Left kidney (tissue), 2 donors: ENCODE data around the gene DMBX1. TPM values are rescaled to one million over a fixed set of nuclear protein-coding genes. Genes with fewer than 3 reads are reported as not detected.

Source experiments
- DNase-seq: peaks from one replicate; pipeline ENCODE4 v3.0.0-alpha.2; 2013
- polyA plus RNA-seq: library from polyadenylated mRNA; unstranded; fragments of 120-200 nt; gene quantifications from one replicate; pipeline ENCODE4 v1.2.1, GENCODE V29; 2013; ENCODE audit not compliant: insufficient read length

The DMBX1 gene
- polyA plus RNA-seq, 1 donor, result not detected

DNA sequence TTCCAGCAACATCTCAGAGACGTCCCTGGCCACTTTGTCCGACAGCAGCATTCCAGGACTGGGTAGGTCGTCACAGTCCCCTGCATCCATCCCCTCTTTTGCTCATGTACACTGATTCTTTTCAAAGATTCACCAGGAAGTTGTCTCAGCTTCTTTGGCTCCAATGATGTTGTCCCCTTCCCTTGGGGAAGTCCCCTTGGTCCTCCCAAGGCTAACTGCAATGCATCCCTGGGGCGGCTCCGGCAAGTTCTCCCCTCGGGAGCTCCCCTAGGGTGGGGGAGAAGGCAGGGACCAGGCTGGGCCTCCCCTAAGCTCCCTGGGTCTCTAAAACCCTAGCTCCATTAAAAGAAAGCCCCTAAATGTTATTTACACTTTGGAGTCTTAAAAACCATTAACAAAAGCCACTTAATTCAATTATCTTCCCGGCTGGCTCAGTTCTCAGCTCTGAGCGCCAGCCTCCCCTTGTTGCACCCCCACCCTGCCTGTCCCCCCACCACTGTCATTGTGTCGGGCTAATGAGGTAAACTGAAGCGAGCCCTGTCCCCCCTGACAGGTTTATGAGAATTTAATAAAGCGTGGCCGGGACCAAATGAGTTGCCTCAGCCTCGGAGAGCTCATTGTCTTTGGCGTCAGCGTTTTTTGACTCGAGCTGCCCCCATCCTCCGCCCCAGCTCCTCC lies 36.5 kb downstream of the DMBX1 start:
- no peak for DNase-seq

DNA sequence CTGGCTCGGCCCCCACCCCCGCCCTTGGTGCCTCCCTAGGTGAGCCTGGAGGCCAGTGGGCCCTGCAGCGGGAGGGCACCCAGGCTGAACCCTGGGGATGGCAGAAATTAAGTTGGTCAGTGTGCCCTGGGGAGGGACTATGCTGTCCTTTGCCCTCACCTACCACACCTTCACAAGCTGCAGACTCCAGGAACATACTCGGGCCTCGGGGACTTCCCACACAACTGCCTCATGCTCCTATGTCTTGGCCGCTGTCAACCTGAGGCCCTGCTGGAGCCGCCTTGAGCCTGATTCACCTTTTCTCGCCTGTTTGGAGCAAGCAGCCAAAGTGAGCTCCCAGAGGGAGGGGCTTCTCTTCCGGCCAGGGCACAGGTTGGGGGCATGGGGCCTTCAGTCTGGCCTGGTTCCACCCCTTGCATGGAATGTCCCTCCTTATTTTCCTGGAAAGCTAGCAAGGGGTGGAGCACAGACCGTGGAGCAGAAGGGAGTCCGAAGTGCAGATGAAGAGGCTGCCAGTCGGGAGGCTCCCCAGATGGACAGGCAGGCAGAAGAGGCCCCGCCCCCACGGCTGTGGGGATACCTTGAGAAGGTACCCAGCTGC lies 37.2 kb downstream of the DMBX1 start:
- no peak for DNase-seq

DNA sequence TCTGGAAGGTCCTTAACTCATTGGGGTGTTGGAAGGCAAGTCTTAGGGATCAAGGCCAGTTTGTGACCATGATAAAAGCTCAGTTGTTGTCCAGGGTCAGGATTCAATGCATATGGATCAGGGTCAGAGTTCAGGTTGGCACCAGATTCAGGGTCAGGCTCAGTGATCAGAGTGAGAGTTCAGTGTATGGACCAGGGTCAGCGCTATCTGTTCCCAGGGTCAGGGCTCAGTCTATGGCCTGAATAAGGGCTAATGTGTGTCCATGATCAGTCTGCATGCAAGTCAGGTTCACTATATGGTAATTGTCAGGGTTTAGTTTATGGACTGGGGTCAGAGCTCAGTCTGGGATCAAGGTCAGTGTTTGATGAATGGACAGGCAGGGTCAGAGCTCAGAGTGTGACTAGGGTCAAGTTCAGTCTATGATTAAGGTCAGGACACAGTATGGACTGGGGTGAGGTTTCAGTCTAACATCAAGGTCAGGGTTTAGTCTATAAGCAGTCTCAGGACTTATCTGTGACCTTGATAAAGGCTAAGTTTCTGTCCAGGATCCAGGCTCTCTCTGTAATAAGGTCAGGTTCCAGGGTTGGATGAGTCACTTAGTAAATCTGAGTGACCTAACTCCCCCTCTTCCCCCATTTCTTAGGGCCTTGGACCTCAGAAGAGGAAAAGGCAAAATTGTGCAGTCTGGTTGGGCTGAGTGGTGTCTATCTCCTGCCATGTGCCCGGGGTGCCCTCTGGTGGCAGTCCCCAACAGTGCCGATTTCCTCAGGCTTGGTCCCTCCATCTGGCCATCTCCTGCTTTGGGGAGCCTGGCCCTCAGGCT lies 38.0 kb downstream of the DMBX1 start:
- no peak for DNase-seq

DNA sequence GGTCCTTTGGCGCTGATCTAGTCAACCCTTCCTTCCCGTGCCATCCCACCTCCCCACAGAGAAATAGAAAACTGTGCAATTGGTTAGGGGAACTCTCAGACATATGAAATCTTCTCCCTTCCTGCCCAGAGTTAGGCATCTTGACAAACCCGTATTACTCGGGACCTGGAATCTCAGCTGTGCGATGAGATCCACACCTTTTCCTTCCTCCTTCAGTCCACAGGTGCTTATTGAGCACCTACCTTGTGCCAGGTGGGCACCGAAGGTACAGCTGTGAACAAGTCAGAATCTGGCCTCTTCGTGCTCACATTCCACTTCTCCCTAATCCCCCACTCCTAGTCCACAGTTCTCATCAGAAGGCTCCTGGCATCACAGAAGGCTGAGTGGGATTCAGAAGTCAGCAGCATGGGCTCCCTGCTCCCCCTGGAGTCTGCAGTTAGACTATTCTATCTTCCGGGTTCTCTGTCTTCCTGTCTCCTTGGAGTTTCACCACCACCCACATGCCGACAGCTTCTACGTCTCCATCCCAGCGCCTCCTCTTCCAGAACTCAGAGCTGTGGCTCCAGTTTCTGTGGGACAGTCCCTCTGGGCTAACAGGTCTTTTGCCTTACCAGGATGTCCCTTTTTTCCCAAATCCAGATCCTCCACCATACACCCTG lies 38.8 kb downstream of the DMBX1 start:
- no peak for DNase-seq

DNA sequence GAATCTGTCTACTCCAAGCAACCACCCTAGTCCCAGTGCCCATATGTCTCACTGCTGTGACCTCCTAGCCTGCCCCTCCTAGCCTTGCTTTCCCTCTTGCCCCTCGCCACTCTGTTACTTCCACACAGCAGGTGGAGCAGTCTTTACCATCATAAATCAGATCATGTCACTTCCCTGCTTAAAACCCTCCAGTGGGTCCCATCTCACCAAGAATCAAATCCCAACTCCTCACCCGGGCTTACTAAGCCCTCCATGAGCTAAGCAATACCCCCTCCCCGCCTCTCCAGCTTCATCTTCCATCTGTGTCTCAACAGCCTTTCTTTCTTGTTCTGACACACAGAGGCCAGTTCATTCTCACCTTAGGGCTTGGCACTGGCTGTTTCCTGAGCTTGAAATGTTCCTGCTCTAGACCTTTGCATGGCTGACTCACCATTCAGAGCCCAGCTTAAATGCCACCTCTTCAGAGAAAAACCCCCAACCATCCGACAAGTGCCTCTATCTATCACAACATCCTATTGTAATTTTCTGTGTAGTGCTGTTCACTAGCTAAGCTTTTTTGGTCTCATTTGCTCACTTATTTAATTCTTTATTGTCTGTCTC lies 39.5 kb downstream of the DMBX1 start:
- no peak for DNase-seq

DNA sequence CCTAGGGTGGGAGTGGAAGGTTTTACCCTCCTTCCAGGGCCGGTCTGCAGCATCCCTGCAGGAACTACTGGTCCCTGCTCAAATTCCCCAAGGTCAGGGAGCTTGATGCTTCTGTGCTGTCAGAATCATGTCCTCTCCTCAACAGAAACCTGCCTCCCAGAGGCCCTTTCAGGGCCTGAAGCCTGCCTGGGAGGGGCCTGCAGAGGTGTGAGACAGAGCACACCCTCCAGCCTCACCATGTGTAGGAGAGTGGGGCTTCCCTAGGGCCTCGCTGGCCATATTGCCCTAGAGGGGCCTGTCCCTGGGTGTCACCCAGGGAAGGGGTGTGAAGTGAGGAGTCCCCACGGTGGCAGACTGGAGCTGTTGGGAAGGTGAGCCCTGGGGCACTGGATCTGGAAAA lies 40.7 kb downstream of the DMBX1 start:
- DNase-seq, result no peak

DNA sequence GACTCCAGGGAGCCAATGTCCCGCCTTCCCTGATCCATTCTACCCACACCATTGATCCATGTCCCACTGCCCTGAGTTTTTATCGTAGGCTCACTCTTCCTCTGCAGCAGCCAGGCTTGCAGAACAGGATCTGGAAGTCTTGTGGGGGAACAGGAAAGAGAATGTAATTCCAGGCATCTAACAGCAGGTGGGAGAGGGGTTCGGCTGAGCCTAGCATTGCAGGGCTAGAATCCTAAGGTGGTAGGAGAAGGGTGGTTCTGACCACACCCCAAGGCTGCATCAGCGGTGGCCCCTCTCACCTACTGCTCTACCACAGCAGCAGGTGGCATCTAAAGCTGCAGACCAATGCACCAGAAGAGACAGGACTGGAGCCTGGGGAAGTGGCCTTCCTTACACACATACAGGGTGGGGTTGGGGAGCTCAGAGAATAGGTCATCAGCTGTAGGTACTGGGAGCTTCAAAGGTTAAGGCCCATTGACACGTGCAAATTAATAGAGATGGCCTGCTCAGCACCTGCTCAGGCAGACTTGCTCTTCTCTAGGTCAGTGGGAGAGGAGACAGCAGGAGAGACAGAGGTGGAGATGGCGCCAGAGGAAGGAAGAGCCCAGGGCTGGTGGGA lies 41.3 kb downstream of the DMBX1 start:
- no peak for DNase-seq

DNA sequence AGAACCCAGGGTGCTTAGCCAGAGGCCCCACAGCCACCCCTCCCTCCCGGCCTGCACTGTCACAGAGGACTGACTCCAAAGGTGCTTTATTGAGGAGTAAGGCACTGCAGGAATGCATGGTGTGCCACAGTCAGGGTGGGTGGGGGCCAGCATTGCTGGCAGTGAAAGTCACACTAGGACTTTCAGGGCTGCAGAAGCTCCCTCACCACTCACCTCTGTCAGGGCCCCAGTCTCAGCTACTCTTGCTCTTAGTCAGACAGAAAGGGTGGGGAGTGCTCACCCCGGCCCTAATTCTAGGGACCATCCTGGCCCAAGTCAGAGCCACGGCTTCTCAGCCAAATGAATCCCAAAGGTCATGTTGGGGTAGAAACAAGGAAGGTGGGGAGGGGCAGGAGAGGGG lies 42.5 kb downstream of the DMBX1 start:
- no peak for DNase-seq

DNA sequence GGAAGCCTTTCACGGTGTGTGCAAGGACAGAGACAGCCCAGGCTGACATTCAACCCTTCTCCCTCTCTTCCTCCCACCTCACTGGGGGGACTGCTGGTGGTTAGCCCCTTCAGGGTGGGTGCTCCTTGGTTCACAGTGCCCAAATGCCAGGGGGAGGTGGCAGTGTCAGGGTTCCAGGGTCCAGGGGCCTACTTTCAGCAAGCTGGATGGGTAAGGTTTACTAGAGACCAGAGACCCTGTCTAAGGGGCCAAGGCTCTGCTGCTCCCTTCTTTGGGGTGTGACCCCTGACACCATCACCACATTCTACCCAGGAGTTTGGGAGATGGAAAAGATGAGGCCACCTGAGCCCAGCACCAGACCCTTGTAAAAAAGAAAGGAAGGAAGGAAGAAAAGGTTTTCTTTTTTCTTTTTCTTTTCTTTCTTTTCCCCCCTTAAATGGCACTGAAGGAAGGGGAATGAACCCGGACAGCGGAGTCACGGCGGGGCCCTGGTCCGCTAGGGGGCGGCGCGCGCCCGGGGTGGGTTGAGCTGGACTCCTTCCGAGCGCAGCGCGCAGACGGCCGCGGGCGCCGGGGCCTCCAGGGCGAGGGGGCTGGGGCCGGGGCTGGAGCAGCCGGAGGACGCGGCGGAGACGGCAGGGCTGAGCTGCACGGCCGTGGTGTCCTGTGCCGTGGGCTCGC lies 43.0 kb downstream of the DMBX1 start:
- DNase-seq, result no peak

DNA sequence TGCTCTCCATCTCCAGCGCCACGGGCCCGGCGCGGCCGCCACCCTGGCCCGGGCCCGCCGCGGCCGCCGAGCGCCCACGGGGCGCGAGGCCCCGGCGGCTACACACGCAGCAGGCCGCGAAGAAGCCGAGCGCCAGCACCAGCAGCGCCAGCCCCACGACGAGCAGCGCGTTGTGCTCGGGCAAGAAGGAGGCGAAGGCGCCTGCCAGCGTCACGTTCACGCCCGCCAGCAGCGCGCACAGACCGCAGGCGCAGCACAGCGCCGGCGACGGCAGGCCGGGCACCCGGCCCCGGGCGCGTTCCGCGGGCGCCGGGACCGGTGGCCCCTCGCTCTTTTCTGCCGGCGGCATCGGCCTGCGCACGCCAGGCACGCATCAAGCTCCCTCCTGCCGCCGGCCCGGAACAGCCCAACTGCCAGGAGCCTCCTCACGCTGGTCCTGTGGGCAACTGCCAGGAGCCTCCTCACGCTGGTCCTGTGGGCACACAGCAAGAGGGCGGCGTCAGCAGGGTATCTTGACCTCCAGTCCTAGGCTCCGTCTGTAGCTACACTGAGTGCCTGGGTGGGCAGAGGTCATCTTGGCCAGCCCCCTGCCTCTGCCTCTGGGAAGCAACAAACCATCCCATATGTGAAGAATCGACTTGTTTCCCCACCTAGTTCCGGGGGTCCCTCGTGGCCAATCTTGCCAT lies 43.7 kb downstream of the DMBX1 start:
- no peak for DNase-seq

DNA sequence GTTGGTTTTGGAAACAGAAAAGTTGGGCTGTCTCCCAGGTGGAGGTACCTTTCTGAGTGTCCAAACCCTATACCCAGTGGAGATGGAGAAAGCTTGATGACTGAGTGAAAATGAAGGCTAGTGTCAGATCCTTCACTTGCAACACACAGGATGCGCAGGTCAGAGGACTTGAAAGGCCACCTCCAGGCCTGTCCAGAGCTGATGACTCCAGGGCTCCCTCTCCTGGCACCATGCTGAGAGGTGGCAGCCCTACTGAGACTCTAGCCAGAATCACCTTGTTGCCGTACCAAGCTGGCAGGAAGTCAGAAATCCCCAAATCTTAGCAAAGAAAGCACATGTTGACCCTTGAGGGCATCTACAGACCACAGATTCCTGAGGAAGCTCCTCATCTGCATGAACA lies 45.4 kb downstream of the DMBX1 start:
- no peak for DNase-seq

DNA sequence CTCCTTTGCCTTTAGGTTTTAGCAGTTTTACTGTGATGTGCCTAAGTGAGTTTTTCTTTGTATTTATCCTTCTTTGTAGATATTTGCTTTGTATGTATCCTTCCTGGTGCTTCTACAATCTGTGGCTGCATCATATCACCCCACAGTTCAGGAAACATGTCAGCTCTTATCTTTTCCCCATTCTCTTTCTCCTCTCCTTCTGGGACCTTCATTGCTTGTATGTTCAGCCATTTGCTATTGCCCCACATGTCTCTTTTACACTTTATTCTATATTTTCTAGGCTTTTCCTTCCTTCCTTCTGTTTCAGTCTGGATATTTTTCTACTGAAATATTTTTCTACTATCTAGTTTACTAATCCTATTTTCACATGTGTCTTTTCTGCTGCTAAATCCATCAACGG lies 46.9 kb downstream of the DMBX1 start:
- DNase-seq, result no peak

DNA sequence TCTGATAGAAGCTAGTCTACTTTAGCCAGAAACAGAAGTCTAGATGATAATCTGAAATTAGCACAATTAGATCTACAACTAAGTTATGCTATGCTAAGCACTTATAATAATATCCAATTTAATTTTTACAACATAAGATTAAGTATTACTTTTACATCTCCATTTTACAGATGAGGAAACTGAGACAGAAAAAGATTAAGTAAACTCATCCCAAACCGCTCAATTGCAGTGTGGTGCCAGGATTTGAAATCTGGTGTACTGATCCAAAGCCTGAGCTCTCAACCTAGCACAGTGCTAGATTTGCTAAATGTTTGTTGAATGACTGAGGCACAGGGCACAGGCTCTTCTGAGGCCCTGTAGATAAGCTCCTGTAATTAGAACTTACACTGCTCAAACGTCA lies 48.0 kb downstream of the DMBX1 start:
- DNase-seq, result no peak

DNA sequence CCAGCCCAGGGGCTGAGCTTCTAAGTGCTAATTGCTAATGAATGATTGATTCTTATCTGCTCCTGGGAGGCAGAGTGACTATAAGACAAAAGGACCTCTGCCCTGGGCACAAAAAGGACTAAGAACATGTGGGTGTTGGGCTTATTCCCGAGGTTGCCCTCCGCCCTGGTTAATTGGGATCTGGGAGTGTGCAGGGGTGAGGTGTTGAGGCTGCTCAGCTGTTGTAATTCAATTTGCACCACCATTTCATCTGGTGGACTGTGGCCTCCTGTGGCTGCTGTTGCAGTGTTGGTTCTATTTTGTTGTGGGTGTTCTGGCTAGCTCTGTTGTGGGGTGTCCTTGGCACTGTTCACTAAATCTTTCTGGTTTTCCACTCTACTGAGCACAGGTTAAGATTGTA lies 48.5 kb downstream of the DMBX1 start:
- DNase-seq, result no peak

Other genes with a start within 250 kb of the DMBX1 start
- gene RAD54L, start 242.1 kb upstream of the DMBX1 start, polyA plus RNA-seq, result 16.7 TPM
- gene LRRC41, start 186.2 kb upstream of the DMBX1 start, polyA plus RNA-seq, result 86.2 TPM
- gene UQCRH, start 186.1 kb upstream of the DMBX1 start, polyA plus RNA-seq, result 377 TPM
- 28.5 TPM for gene NSUN4, start 149.0 kb upstream of the DMBX1 start, polyA plus RNA-seq
- gene FAAH, start 95.5 kb upstream of the DMBX1 start, polyA plus RNA-seq, result 21.4 TPM
- not detected for gene KNCN, start 61.8 kb downstream of the DMBX1 start, polyA plus RNA-seq
- gene MKNK1, start 114.4 kb downstream of the DMBX1 start, polyA plus RNA-seq, result 37.2 TPM
- 12.3 TPM for gene MOB3C, start 127.0 kb downstream of the DMBX1 start, polyA plus RNA-seq
- 111 TPM for gene ATPAF1, start 178.5 kb downstream of the DMBX1 start, polyA plus RNA-seq
- 0.62 TPM for gene TEX38, start 182.0 kb downstream of the DMBX1 start, polyA plus RNA-seq
- gene EFCAB14, start 229.3 kb downstream of the DMBX1 start, polyA plus RNA-seq, result 109 TPM